GM18870 (cell line): ENCODE data around the gene ABL1.

Experiments
- ATAC-seq: cut with Tn5 transposase; IDR thresholded peaks from one replicate; pipeline ENCODE4 v1.9.1; 2021; ENCODE audit warnings: moderate library complexity; ENCODE audit not compliant: unreplicated experiment

Gene ABL1

GRCh38 chr9:130913599-130914416 is 78.8 kb downstream of the ABL1 start:
- ATAC-seq: no peak

DNA sequence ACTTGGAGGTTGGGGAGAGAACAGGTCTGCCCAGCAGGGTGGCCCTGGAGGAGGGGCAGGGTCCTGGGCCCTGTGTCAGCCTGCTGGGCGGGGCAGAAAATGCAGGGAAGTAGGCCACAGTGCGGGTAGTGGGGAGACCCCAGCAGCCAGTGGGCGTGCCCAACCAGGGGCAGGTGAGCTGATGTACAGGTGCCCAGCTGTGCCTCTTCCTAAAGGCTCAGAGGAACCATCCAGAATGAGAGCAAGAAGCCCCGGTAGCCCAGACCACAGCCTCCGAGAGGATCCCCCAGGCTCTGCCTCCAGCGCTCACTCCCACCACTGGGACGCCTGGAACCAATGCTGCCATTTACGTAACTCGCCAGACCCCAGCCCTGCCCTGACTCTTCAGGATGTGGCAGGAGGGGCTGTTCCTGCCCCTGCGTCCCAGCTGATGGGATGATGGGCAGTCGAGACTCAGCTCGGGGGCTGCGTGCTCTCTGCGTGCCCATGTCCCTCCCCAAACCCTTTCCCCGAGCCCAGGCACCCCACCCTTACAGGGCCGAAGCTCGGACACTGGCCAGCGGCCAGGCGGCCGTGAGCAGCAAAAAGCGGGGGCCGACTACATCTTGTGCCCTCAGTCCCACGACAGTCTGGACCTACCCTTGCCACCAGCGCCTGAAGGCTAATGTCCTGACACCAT is 79.5 kb downstream of the ABL1 start:
- ATAC-seq: no peak

GRCh38 chr9:130915096-130915447 is 80.0 kb downstream of the ABL1 start:
- no peak for ATAC-seq

DNA sequence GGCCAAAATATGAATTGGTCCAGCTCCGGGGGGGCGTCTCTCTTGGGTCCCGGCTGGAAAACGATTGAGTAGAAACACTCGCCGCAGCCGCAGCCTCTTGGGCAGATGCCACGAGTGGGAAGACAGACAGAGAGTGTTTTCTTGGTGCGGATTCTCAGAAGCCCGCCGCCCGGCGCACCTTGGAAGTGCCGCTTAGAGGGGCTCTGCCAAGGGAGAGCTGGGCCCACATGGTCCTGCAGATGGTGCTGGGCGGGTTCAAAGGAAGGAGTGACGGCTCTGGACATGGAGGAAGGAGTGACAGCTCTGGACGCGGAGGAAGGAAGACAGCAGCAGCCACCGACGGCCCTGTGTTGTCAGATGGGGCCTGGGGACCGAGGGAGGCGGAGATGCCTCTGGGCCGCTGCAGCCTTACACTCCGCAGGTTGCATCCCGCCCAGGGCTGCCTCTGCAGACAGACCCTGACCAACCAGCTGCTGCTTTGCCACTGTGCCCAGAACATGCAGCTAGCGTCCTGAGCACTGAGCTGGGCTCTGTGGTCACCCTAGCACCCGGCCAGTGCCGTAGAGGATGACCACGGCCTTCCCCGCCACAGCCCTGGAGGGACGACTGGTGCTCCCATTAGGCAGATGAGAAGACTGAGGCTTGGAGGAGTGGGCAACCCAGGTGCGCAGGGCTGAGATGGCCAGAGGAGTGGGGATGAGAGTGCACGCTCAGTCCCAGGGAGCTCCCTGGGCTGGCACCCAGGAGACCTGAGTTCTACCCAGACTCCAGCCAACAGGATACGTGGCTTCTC is 82.3 kb downstream of the ABL1 start:
- ATAC-seq: no peak

DNA sequence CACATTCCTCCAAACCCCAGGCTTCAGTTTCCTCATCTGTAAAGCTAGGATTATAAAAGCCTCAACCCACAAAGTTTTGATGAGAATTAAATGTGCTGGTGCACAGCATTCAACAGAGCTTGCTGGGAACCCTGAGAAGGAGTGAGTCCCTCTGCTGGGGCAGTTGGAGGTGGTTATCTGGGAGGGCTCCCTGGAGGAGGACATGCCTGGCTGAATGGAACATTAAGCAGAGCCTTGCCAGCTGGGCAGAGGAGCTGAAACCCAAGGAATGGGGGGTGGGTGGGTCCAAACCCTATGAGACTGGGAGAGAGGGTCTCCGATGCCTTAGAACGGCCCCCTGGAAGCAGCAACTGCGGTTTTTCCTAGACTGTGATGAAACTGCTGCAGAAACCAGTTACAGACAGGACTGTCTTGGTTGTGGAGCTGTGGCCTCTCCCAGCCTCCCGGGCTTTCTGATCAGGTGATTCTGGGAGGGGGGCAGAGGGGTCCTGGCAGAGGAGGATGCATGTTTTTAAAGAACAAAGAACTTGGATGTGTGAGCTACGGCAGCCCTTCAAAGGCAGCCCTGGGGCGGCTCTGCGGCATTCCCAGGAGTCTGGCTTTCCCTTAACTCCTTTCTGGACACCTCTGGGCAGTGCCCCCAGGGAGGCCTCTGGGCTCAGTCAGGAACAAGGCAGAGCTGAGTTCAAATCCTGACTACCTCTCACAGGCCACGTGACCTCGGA is 83.2 kb downstream of the ABL1 start:
- ATAC-seq: no peak

- ATAC-seq: no peak
Observed at GRCh38 chr9:130918826-130919558, 83.9 kb downstream of the ABL1 start.

GRCh38 chr9:130919559-130920145 is 84.6 kb downstream of the ABL1 start:
- no peak for ATAC-seq

DNA sequence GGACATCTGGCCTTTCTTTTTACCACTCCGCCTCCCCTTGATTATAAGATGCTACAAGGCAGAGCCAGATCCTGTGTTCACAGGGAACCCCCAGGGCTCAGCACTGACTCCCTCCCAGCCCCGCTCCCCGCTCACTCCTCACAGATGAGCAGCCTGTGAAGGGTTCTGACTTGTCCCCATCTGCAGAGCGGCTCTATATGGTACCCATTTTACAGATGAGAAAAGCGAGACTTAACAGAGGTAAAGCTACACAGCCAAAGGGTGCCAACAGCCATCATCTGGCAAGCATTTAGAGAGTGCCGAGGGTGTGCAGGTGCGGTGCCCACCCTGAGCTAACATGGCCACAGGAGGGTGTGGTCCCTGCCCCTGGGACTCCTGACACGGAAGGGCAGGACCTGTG is 85.2 kb downstream of the ABL1 start:
- ATAC-seq: no peak

DNA sequence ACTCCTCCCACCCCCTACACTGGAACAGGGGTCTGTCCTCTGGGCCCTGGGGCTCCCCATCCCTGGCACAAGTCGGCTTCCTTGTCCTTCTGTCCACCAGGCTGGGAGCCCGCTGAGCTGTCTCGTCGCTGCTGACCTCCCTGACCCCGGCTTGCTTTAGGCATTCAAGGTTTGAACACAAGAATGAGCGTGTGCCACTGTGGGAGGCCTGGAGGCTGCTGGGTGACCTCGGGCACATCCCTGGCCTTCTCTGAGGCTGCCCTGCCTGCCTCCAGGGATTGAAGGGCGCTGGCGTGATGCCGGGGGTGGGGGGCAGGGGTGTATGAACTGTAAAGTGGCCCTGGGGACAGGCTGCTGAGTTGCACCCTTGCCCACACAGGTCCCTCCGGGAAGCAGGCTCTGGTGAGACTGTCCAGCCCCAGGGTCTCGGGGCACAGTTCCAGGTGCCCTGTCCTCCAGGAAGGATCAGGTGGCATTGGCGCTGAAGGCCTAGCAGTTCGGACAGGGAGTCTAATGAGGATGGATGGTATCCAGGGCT is 85.8 kb downstream of the ABL1 start:
- ATAC-seq: no peak

GRCh38 chr9:130921300-130921988 is 86.4 kb downstream of the ABL1 start:
- ATAC-seq: no peak

DNA sequence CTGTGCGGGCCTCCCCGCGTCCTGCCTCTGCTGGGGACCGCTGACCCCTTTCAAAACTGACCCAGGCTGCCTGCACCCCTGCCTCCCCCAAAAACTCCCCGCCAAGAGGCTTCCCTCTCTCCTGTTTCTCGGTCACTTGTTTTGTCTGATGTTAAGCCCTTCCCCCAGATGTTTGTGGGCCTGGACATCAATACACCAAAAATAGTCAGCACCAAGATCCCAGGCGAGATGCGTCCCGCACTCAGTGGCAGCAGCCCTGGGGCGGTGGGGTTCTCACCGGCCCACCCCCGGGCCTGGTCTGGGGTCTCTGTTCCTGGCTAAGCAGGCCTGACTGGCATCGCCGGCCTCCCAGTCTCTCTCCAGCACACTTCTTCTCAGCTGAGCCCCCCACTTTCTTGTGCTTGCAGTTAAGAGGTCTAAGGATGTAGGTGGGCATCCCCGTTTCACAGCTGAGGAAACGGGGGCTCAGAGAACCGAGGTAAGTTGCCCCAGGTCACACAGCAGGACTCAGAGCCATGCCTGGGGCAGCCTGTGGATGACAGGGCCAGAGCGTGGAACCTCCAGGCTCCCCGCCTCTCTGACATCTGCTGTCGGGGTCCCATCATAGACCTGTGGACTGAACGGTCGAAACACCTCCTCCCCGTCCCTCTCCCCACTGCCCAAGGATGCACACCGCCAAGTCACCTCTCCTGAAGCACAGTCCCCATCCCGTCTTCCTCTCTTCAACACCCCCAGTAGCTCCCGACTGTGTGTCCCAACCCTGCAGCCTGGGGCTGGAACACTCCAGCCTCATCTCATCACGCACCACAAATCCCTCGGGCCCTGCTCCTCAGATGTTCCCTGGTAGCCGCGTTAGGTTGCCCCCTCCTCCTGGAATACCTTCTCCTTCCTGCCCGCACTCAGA is 87.2 kb downstream of the ABL1 start:
- no peak for ATAC-seq

DNA sequence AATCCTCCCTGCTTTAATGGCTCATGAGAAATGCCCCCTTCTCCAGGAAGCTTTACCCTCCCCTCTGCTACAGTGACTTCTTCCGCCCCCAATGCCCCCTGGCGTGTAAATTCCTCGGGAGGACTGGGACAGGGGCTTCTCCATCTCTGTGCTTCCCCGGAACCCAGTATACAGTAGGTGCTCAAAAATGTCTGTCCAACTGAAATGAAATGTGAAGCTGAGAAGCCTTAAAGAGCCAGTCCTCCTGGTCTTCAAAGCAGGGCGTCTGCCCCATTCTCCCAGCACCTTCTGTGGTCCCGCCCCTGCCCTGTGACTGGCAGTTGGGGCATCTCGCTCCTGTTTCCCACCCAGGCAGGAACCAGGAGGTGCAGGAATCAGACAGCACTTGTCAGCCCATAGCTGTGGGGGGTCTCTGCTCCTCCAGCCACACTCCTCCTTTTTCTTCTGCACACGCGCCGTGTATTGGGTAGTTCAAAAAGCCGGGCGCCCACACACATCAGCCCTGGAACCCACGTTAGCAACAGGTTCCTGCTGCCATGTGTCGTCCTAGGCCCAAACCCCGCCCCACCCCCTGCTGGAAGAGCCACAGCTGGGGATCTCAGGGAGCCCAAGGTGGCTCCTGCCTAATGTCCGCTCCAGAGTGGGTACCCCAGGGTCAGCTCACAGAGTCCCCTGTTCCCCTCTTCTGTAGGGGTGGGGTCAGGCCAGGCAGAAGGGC is 88.0 kb downstream of the ABL1 start:
- no peak for ATAC-seq

- no peak for ATAC-seq
Observed at GRCh38 chr9:130923611-130924447, 88.8 kb downstream of the ABL1 start.

GRCh38 chr9:130924448-130924788 is 89.4 kb downstream of the ABL1 start:
- no peak for ATAC-seq

- no peak for ATAC-seq
Observed at GRCh38 chr9:130925050-130925678, 90.1 kb downstream of the ABL1 start.

DNA sequence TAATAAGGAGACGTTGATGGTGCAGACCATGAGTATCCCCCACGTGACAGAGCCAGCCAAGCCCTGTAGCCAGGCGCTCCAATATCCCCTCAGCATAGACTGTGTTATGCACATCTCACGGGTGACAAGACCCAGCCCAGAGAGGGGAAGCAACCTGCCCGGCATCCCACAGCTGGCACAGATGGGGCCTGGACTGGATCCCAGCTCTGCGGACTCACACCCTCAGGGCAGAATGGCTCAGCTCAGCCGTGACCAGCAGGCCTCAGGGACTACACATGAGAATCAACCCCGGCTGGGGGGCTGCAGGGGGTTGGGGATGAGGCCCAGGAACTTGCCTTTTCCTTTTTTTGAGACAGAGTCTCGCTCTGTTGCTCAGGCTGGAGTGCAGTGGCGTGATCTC is 92.3 kb downstream of the ABL1 start:
- ATAC-seq: no peak
